ENCODE data around the gene CENPM. TPM values are rescaled to one million over a fixed set of nuclear protein-coding genes. Genes with fewer than 3 reads are reported as not detected.

The CENPM gene
- polyA plus RNA-seq, 1 donor (not counting 4 experiments of a cell fraction or from before 2014, with no cell fraction given): 4.8 TPM

DNA sequence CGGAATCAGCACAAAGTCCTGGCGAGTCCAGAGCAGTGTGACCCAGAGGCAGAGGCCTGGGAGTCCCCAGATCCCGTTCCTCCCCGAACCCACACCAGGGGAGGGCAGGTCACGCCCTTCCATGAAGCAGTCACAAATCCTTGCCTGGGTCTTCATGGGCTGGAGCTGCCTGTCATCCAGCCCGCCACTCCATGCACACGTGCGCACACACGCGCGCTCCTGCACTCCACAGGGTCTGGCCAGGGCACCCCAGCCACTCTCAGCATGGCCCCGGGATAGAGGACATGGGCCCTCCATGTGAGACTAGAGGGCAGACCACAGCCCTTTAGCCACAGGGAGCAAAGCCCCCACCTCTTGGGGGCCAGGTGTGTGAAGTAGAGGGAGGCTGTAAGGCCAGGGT, 14.6 kb downstream of the CENPM start:
- DNase-seq (ENCODE audit: low read depth, low spot score): no peak
- Histone ChIP-seq H3K36me3 (ENCODE audit: control insufficient read depth in 2 of 2, extremely low read depth in 1 of 2, insufficient read depth in 2 of 2, low read length in 2 of 2) (no peaks in the 10 kb centered on the region), H3K4me1 (ENCODE audit: control insufficient read depth, extremely low read depth, insufficient read depth, low read length) (no peaks in the 10 kb centered on the region), H3K9ac (ENCODE audit: control insufficient read depth, extremely low read depth, insufficient read depth, low read length) (no peak overlapping the region), H3K27ac (ENCODE audit: control insufficient read depth, insufficient read depth, low read length) (no peak overlapping the region), H2AFZ (ENCODE audit: control insufficient read depth, low read length) (no peak overlapping the region), H3K79me2 (ENCODE audit: control insufficient read depth, insufficient read depth, low read length) (no peaks in the 10 kb centered on the region), H3K4me3 (ENCODE audit: control insufficient read depth in 2 of 3, extremely low read depth in 1 of 3, insufficient read depth in 2 of 3, low read depth in 1 of 3, low read length in 3 of 3) (no peak overlapping the region), H3K27me3 (ENCODE audit: control insufficient read depth, extremely low read depth, insufficient read depth, low read length) (no peaks in the 10 kb centered on the region), H3K9me1 (ENCODE audit: control insufficient read depth, extremely low read depth, insufficient read depth, low read length) (no peaks in the 10 kb centered on the region), H3K9me3 (ENCODE audit: control insufficient read depth, low read depth, low read length) (no peaks in the 10 kb centered on the region), H4K20me1 (ENCODE audit: control insufficient read depth, extremely low read depth, insufficient read depth, low read length) (no peaks in the 10 kb centered on the region), H3K4me2 (ENCODE audit: control insufficient read depth, extremely low read depth, insufficient read depth, low read depth, low read length) (no peak overlapping the region)
- TF ChIP-seq, protein P1, sequence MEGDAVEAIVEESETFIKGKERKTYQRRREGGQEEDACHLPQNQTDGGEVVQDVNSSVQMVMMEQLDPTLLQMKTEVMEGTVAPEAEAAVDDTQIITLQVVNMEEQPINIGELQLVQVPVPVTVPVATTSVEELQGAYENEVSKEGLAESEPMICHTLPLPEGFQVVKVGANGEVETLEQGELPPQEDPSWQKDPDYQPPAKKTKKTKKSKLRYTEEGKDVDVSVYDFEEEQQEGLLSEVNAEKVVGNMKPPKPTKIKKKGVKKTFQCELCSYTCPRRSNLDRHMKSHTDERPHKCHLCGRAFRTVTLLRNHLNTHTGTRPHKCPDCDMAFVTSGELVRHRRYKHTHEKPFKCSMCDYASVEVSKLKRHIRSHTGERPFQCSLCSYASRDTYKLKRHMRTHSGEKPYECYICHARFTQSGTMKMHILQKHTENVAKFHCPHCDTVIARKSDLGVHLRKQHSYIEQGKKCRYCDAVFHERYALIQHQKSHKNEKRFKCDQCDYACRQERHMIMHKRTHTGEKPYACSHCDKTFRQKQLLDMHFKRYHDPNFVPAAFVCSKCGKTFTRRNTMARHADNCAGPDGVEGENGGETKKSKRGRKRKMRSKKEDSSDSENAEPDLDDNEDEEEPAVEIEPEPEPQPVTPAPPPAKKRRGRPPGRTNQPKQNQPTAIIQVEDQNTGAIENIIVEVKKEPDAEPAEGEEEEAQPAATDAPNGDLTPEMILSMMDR (optimal IDR thresholded peaks at IDR 0.05 in 1 of 3, IDR thresholded peaks at IDR 0.05 in 1 of 3, conservative IDR thresholded peaks at IDR 0.05 in 1 of 3; ENCODE audit: extremely low read depth in 1 of 3, insufficient read depth in 2 of 3, low read length in 3 of 3): no peak
- TF ChIP-seq EZH2 (IDR thresholded peaks at IDR 0.05; ENCODE audit: low read length): no peak
- dilution Hi-C loops (cut with MboI; ENCODE audit: extremely low pct_ligation_motif_present, low sequenced_read_pairs): no loop called here
- no peak for FAIRE-seq

DNA sequence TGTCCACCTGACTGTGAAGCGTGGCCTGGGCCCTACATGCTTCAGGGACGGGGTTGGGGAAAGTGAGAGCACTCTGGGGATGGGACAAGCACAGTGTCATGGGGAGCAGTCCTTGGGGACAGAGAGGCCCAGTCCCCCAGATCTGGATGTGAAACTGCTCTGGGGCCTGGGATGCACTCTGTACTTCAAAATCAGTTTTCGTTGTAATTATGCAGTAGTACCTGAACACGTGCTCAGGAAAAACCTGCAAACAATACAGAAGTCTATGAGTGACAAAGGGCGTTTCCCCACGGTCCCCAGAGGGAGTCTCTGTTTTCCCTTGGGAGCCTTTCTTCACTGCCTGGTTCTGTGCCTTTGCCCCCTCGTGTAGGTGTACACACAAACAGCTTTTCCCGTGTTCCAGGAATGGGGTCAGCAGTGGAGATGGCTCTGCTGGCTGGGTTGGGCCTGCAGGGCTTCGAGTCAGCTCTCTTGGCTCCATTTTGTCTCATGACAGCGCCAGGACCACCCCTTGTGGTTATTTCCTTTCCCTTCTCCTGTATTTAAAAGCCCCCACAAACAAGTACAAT, 15.2 kb downstream of the CENPM start:
- no peaks in the 10 kb centered on the region for H3K4me1 ChIP-seq (ENCODE audit: control insufficient read depth, extremely low read depth, insufficient read depth, low read length)
- dilution Hi-C loops (cut with MboI; ENCODE audit: extremely low pct_ligation_motif_present, low sequenced_read_pairs): no loop called here
- no peaks in the 10 kb centered on the region for H3K9me3 ChIP-seq (ENCODE audit: control insufficient read depth, low read depth, low read length)
- no peak overlapping the region for H3K27ac ChIP-seq (ENCODE audit: control insufficient read depth, insufficient read depth, low read length)
- TF ChIP-seq, protein P1 (optimal IDR thresholded peaks at IDR 0.05 in 1 of 3, IDR thresholded peaks at IDR 0.05 in 1 of 3, conservative IDR thresholded peaks at IDR 0.05 in 1 of 3; ENCODE audit: extremely low read depth in 1 of 3, insufficient read depth in 2 of 3, low read length in 3 of 3): no peak
- TF ChIP-seq EZH2 (IDR thresholded peaks at IDR 0.05; ENCODE audit: low read length): no peak
- H3K4me3 ChIP-seq (ENCODE audit: control insufficient read depth in 2 of 3, extremely low read depth in 1 of 3, insufficient read depth in 2 of 3, low read depth in 1 of 3, low read length in 3 of 3): no peak overlapping the region
- no peaks in the 10 kb centered on the region for H3K9me1 ChIP-seq (ENCODE audit: control insufficient read depth, extremely low read depth, insufficient read depth, low read length)
- no peaks in the 10 kb centered on the region for H3K36me3 ChIP-seq (ENCODE audit: control insufficient read depth in 2 of 2, extremely low read depth in 1 of 2, insufficient read depth in 2 of 2, low read length in 2 of 2)
- H2AFZ ChIP-seq (ENCODE audit: control insufficient read depth, low read length): no peak overlapping the region
- no peaks in the 10 kb centered on the region for H3K27me3 ChIP-seq (ENCODE audit: control insufficient read depth, extremely low read depth, insufficient read depth, low read length)
- FAIRE-seq: no peak
- H3K9ac ChIP-seq (ENCODE audit: control insufficient read depth, extremely low read depth, insufficient read depth, low read length): no peak overlapping the region
- H4K20me1 ChIP-seq (ENCODE audit: control insufficient read depth, extremely low read depth, insufficient read depth, low read length): no peaks in the 10 kb centered on the region
- no peak overlapping the region for H3K4me2 ChIP-seq (ENCODE audit: control insufficient read depth, extremely low read depth, insufficient read depth, low read depth, low read length)
- no peak for DNase-seq (ENCODE audit: low read depth, low spot score)
- no peaks in the 10 kb centered on the region for H3K79me2 ChIP-seq (ENCODE audit: control insufficient read depth, insufficient read depth, low read length)
